Activated CD4-positive, CD25-positive, alpha-beta regulatory T cell treated with anti-CD3 and anti-CD28 coated beads, Interleukin-2, amount 50 U/mL, for 72 hours (primary cell): ENCODE data around the gene A4GNT.
"Not testable (repeated sequence)": the region's sequence is repeated elsewhere in the genome, so short reads cannot be mapped to it uniquely, and the experiment has no call there.

ENCODE experiments used
- DNase-seq: peaks from one replicate; pipeline ENCODE4 v3.0.0; 2021

A4GNT gene

GRCh38 chr3:138118612-138119422 is 13.4 kb downstream of the A4GNT start:
- DNase-seq = peak; percentile 52

DNA sequence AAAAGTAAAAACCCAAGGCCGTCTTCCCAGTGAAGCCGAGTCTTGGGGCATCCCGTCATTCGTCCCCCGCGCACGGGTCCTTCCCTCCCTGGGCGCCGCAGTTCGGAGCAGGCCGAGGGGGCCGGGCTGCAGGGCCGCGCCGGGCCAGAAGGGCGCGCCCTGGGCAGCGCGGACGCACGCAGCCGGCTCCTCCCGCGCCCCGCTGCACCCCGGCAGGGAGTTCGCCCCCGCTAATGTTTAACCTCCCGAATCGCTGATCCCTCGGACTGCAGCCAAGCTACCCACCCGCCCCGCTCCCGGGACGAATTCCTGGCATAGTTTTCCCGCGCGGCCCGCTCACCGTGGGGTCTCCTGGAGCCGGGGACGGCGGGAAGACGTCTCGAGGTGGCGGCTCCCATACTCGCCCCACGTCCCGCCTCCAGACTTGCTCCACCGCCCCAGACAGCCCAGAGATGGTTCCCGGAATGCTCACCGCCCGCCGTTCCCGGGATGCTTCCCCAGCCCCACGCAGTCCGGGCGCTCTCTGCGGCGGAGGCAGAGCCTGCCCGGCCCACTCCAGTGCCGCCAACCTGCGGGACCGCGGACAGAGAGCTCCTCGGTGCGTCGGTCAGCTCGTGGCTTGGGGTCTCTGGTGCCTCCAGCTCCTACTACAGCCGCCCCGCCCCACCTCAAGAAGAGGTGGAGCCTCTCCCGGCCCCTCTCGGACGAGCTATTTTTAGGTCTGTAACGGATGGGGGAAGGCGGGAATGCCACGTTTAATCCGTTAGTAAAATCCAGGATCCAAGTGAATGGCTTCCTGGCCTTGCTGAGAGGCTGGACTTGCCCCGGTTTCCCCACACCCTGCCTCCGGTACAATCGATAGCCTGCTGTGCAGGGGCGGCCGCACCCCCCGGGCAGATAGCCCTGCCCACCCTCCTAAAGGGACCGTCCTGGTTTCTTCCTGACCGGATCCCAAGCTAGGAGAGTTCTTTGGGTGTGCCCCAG is 16.9 kb downstream of the A4GNT start, which contains the start of gene DZIP1L:
TSS of gene DZIP1L (minus strand) at position 621 of the 984 bp plus-strand sequence. CDS start 11,637 bp downstream, outside the sequence.
- peak; percentile 36 for DNase-seq

DNA sequence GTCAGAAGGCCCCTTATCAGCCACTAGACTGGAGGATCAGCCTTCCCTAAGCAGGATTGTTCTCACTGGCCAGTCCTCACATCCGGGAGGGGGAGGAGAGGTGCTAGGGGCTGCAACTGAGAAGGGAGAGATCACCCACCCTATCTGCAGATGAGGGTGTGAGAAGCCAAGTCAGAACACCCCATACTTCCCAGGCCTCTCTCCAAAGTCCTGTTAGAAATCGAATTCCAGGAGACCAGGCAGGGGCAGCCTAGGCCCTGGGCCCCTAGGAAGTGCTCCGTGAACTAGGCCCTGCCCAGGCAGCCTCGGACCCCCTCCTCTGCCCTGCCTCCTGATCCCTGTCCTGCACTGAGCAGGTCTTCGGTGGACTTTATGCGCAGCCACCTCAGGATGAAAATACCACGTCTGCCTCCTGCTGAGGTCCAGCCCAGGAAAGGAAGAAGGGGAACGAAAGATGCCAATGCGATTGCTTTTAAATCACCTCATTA is 17.7 kb downstream of the A4GNT start:
- DNase-seq = no peak

DNA sequence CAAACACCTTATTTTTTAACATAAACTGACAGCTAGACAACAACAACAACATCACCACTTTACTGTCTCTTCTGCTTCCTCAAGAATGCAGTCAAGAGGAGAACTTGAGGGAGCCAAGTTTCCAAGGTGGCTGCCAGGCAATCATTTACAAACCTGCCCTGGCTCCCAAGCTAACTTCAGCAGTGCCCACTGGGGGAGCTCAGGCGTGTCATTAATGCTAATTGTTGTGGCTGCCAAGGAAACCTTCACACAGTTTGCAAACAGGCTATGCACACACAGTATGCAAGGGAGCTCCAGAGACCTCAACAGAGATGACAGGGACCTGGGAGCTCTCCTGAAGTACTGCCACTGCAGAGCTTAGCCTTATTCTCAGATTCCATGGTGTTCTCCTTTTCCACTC is 18.9 kb downstream of the A4GNT start:
- DNase-seq = no peak

- no peak for DNase-seq
Observed at GRCh38 chr3:138112362-138112761, 19.8 kb downstream of the A4GNT start.

DNA sequence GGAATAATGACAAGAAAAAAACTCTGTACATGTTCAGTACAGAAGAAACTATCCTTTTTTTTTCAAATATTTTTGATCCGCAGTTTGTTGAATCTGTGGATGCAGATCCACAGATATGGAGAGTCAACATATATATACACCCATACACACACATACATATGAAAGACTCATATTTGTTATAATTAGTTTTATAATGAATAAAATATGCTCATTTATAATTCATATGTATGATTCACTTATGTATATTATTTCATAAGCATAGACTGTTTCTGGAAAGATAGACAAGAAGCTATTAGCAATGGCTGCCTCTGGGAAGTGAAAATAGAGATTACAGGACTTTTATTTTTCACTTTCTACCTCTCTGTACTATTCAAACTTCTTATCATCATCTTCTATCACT is 26.6 kb downstream of the A4GNT start:
- no peak for DNase-seq

DNA sequence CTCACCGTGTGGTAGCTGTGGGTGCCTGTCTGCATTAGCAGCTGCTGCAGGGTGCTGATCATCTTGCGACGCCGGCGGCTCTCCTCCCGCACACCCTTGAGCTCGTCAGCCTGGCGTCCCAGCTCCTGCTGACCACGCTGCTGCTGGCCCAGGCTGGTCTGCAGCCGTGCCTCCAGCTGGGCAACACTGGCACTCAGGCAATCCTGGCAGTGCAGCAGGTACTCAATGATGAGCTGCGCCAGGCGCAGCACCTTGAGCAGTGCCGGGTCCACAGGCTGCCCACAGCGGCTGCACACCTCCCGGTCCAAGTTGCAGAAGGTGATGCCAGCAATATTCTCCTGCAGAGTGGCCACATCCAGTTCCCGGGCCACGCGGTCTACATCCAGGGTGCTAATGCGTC is 28.7 kb downstream of the A4GNT start:
- no peak for DNase-seq

DNA sequence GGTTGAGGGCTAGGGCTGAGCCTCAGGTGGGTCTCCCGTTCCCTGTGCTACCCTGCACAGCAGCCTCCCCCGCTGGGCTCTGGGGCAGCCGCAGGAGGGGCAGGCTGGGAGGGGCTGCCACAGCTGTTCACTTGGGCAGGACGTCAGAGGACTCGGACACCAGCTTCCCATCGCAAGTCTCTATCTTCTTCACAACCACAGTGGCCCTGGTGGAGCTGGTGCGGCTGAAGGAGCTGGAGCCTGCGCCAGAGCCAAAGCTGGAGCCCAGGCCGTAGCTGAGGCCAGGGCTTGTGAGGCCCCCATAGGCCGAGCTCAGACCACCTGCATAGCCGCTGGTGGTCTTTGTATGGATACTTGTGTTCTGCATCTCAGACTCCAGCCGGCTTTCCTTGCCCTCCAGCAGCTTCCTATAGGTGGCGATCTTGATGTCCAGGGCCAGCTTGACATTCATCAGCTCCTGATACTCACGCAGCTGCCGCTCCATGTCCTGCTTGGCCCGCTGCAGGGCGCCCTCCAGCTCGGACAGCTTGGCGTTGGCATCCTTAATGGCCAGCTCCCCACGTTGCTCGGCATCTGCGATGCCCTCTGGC is 30.7 kb downstream of the A4GNT start:
- DNase-seq = not testable (repeated sequence)

DNA sequence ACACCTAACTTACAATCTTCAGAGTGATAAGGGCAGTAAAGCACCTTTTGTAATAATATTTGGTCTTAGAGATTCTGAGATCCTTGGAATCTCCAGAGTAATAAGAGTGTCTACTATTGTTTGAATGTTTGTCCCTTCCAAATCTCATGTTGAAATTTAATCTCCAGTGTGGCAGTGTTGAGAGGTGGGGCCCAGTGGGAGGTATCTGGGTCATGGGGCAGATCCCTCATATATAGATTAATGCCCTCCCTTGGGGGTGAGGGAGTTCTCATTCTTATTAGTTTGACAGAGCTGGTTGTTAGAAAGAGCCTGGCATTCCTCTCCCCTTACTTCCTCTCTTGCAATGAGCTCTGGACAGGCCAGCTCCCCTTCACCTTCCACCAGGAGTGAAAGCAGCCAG is 32.8 kb downstream of the A4GNT start:
- DNase-seq = no peak

DNA sequence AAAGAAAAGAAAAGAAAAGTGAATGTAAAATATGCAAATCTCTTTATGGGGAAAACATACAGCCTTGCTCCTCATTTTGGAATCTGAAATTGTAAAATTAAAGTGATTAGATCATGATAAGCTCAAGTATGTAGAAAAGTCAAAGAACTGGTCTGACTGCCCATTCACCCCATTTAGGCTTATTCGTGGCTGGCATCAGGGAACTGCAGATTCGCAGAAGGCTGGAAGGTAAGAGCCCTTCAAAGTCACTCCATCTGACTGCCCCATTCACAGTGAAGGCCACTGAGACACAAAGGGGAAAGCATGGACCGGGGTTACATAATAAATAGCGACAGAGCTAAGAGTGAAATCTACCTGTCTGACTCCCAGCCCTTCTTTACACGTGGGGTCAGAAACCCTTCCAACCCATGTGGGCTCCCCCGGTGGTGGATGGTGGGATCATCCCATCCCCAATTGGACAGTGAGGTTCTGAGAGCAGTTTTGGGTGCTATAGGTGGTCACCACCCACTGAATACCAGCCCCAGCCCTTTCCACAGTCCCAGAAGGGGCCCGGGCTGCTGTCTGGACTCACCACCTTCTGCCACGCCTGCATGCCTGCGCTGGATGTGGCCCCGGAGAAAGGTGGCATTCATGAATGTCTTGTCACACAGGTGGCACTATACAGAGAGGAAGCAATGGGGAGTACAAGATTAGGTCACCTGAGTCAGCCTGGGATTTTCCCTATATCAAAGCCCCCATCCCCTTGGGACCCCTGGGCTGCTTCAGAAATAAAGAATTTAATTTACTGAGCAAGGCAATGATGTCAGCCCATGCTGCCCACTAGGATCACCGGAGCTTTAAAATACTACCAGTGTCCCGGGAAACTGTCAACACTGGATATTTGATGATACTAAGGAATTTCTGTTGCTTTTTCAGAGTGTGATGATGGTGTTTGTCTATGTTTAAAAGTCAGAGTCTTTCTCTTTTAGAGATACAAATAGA is 34.7 kb downstream of the A4GNT start:
- DNase-seq = no peak

DNA sequence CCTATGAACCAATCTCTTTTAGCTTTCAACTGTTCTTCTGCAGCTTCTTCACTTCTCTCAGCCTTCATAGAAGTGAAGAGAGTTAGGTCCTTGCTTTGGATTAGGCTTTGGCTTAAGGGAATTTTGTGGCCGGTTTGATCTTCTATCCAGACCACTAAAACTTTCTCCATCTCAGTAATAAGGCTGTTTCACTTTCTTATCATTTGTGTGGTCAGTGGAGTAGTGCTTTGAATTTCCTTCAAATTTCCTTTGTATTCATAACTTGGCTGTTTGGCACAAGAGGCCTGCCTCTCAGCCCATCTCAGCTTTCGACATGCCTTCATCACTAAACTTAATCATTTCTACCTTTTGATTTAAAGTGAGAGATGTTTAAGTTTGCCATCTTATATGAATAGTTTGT is 38.5 kb downstream of the A4GNT start:
- DNase-seq = no peak

DNA sequence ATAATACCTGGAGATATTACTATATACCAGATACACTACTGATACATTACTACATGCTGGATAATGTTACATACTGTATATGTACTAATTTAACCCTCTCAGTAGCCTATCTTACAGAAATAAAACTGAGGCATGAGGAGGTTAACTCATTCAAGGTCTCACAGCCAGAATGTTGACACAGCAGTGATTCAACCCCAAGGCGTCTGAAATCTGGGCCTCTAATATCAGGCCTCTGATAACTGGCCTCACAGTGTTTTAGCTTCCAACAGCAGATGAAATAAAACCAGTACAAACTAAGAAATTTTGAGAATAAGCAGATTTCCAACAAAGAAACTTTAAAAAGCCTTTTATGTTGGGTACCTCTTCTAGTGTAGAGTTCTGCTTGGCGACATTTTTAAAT is 40.2 kb downstream of the A4GNT start:
- DNase-seq = no peak

GRCh38 chr3:138089091-138089490 is 43.1 kb downstream of the A4GNT start:
- DNase-seq = no peak

- DNase-seq = not testable (repeated sequence)
Observed at GRCh38 chr3:138085745-138086144, 46.4 kb downstream of the A4GNT start.

DNA sequence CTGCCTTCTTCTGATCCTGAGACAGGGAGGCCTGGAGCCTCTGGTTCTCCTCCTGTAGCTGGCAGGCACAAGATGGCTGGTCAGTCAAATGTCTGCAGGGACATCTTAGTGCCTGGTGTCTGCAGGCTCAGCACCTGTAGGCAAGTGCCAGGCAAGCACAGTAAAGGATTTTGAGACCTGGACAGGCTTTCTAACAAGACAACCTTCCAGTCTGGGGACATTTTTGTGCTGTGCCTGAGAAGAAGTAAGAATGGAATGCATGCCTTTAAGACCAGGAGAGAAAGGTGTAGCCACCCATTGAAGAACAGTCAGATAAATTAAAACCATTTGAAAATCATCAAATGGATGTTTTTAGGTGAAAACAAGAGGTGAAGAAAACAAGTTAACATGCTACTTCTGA is 48.0 kb downstream of the A4GNT start:
- no peak for DNase-seq

DNA sequence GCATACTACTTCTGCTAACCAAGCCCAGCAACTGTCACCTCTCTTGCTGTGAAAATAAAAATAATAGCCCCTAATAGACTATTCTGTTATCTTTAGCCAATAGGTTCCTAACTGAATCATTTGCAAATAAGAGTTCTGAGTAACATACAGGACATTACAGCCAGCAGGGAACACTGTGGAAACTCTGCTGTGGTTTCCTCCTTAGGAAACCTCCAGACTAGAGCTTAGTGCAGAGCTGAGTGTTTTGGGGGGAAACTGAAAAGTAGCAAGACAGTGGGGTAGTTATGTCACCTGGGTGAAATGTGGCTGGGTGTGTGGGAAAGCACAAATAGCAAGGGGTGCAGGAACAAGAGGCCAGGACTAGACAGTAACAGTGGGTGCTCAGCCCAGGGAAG is 49.2 kb downstream of the A4GNT start:
- no peak for DNase-seq

GRCh38 chr3:138082085-138082991 is 49.9 kb downstream of the A4GNT start:
- DNase-seq = no peak

- DNase-seq = no peak
Observed at GRCh38 chr3:138081371-138082084, 50.7 kb downstream of the A4GNT start.

GRCh38 chr3:138079901-138080300 is 52.3 kb downstream of the A4GNT start:
- DNase-seq = no peak

DNA sequence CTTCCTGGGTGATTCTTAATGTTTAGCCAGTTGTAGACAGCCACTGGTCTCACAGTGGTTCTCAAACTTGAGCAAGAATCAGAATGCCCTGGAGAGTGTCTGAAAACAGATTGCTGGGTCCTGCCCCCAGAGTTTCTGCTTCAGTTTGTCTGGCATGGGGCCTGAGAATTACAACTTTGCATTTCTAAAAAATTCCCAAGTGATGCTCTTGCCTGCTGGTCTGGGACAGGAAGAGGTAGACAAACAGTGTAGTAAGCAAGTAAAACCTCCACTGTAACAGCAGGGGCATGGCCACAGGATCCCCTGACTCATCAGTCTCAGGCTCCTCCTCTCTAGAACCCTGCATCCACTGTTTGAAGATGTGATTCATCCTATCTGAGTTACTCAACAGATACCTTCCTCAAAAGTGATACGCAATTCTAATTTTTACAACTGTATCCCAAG is 53.3 kb downstream of the A4GNT start:
- no peak for DNase-seq
